ENCODE results near the gene SHLD2.
"Not testable (repeated sequence)": the region's sequence is repeated elsewhere in the genome, so short reads cannot be mapped to it uniquely, and the experiment has no call there.

The SHLD2 gene

GRCh38 chr10:87094373-87095235 is at the start of gene SHLD2, which contains the start of gene GLUD1:
Gene SHLD2 (plus strand): TSS chr10:87095206. CDS start chr10:87151355, 56,149 bp downstream.
Gene GLUD1 (minus strand): TSS chr10:87094843. CDS start chr10:87094769, 74 bp downstream.
- DNase-seq: peak; percentile 80

GRCh38 chr10:87045434-87045938 is 49.5 kb upstream of the SHLD2 start:
- no peak for DNase-seq

GRCh38 chr10:87053111-87053510 is 41.9 kb upstream of the SHLD2 start:
- no peak for DNase-seq

GRCh38 chr10:87053577-87054181 is 41.3 kb upstream of the SHLD2 start:
- DNase-seq: no peak

- DNase-seq: no peak
Observed at GRCh38 chr10:87054373-87055295, 40.4 kb upstream of the SHLD2 start.

- DNase-seq: no peak
Observed at GRCh38 chr10:87058171-87058570, 36.8 kb upstream of the SHLD2 start.

GRCh38 chr10:87059401-87059800 is 35.6 kb upstream of the SHLD2 start:
- no peak for DNase-seq

- DNase-seq: no peak
Observed at GRCh38 chr10:87060280-87060928, 34.6 kb upstream of the SHLD2 start.

GRCh38 chr10:87064651-87065050 is 30.4 kb upstream of the SHLD2 start:
- DNase-seq: no peak

GRCh38 chr10:87066178-87066577 is 28.8 kb upstream of the SHLD2 start:
- no peak for DNase-seq

- DNase-seq: no peak
Observed at GRCh38 chr10:87066865-87067264, 28.1 kb upstream of the SHLD2 start.

GRCh38 chr10:87068281-87068680 is 26.7 kb upstream of the SHLD2 start:
- no peak for DNase-seq

GRCh38 chr10:87072449-87072848 is 22.6 kb upstream of the SHLD2 start:
- no peak for DNase-seq

GRCh38 chr10:87076421-87076820 is 18.6 kb upstream of the SHLD2 start:
- DNase-seq: not testable (repeated sequence)

GRCh38 chr10:87079106-87079836 is 15.7 kb upstream of the SHLD2 start:
- DNase-seq: no peak

- DNase-seq: not testable (repeated sequence)
Observed at GRCh38 chr10:87080621-87081020, 14.4 kb upstream of the SHLD2 start.

- not testable (repeated sequence) for DNase-seq
Observed at GRCh38 chr10:87081574-87081973, 13.4 kb upstream of the SHLD2 start.

- not testable (repeated sequence) for DNase-seq
Observed at GRCh38 chr10:87082219-87082618, 12.8 kb upstream of the SHLD2 start.

GRCh38 chr10:87083576-87084290 is 11.3 kb upstream of the SHLD2 start:
- DNase-seq: not testable (repeated sequence)

- not testable (repeated sequence) for DNase-seq
Observed at GRCh38 chr10:87084291-87084782, 10.7 kb upstream of the SHLD2 start.

- DNase-seq: no peak
Observed at GRCh38 chr10:87085537-87085936, 9.5 kb upstream of the SHLD2 start.

Data from NCI-H2171 (cell line).